Heart right ventricle (tissue), 16 donors: ENCODE results near the gene NIN. TPM values are rescaled to one million over a fixed set of nuclear protein-coding genes. Genes with fewer than 3 reads are reported as not detected.
A peak's percentile ranks its signal among the peaks of the same experiment; 100 is the strongest.

Source experiments
- ATAC-seq, 8 donors: fragments of 200-7000 bp; cut with Tn5 transposase; one replicate each; pipeline ENCODE4 v1.9.1; 2020; ENCODE audit warnings: mild to moderate bottlenecking in 8 of 8, moderate library complexity in 8 of 8, moderate number of reproducible peaks in 1 of 8
- DNase-seq, 2 donors: peaks; one replicate each; pipeline ENCODE4 v3.0.0-alpha.2; 2020
- H3K27ac ChIP-seq, 10 donors: fragments of 200-600 bp; sonication (generic) in 2 of 10; one replicate each; pipeline versions ENCODE4 v1.5.0 to v1.8.0; 2020 to 2022; ENCODE audit warnings: mild to moderate bottlenecking in 3 of 10
- H3K27me3 ChIP-seq, 7 donors: fragments of 200-600 bp; one replicate each; pipeline ENCODE4 v1.8.0; 2021 to 2022; ENCODE audit warnings: mild to moderate bottlenecking in 2 of 7
- H3K36me3 ChIP-seq, 9 donors: fragments of 200-600 bp; sonication (generic) in 1 of 9; one replicate each; pipeline versions ENCODE4 v1.5.0 to v1.8.0; 2020 to 2022; ENCODE audit warnings: mild to moderate bottlenecking in 2 of 9
- H3K4me1 ChIP-seq, 9 donors: fragments of 200-600 bp; sonication (generic) in 1 of 9; one replicate each; pipeline versions ENCODE4 v1.5.0 to v1.8.0; 2020 to 2022; ENCODE audit warnings: mild to moderate bottlenecking in 4 of 9
- H3K4me3 ChIP-seq, 10 donors: fragments of 200-600 bp; sonication (generic) in 2 of 10; one replicate each; pipeline versions ENCODE4 v1.5.0 to v1.8.0; 2020 to 2022; ENCODE audit warnings: mild to moderate bottlenecking in 7 of 10, moderate library complexity in 2 of 10
- H3K9me3 ChIP-seq, 11 donors: fragments of 200-600 bp in 10 of 11; sonication (generic) in 2 of 11; one replicate each; pipeline versions ENCODE4 v1.5.0 to v1.8.0; 2013 to 2022; ENCODE audit warnings: mild to moderate bottlenecking in 2 of 11, control low read depth in 1 of 11, moderate library complexity in 1 of 11
- CTCF ChIP-seq, 9 donors: fragments of 200-600 bp; sonication (generic) in 2 of 9; IDR thresholded peaks; one replicate each; pipeline versions ENCODE4 v1.5.0 to v1.8.0; 2021 to 2022; ENCODE audit warnings: antibody characterized with exemption in 9 of 9, mild to moderate bottlenecking in 5 of 9, moderate library complexity in 1 of 9
- WGBS, 2 donors: extraction: QIAGEN DNeasy Blood & Tissue Kit; methylation state at CpG; one replicate each; pipeline ENCODE4 v1.1.7; 2013; ENCODE audit warnings: inconsistent platforms in 1 of 2; 5-methylcytosine and 5-hydroxymethylcytosine counted together
- intact Hi-C, 10 donors: fragments of 100-400 bp; cut with DNase I; formaldehyde crosslinking; loops; one replicate each; pipeline versions ENCODE4 v1.11.1 to v1.14.2; 2022
- polyA plus RNA-seq, 2 donors: library from polyadenylated mRNA; stranded (reverse); fragments of 200-250 nt; gene quantifications; one replicate each; pipeline ENCODE4 v1.2.3, GENCODE V29; 2013
- total RNA-seq, 10 donors: library from RNA; stranded (reverse); fragmentation: NEBNext Ultra II Directional in 3 of 10; extraction: Animal tissue kit (Norgen Biotek cat#: 25700) in 3 of 10; gene quantifications; one replicate each; pipeline versions ENCODE4 v1.2.1 to v1.2.4, GENCODE V29; 2021 to 2023
- donor health status: Arrhythmogenic right ventricular cardiomyopathy.
- donor health status: ischemic (EF 13 %, LVEDD 7.1; RV severe dilation, severe dysfunction).
- donor health status: healthy with polysubstance abuse.
- donor health status: DM: no; HTN: yes; CAD: no.
- donor health status: DM: no; HTN: no; CAD: no.
- donor health status: ischemic (EF 25% LVEDD 6.9; RV normal size, moderate dysfunction).
- donor health status: ischemic (EF 25% LVEDD 5.7; RV mildly dilated, moderate dysfunction).
- donor health status: healthy.
- donor health status: DM: yes; HTN: yes; CAD: no.
- donor health status: Ischemic cardiomyopathy.
- donor health status: ischemic (EF 35%, LVEDD 5.7; RV mildly dilated, moderate dysfunction).
- donor health status: nonischemic (EF 11% LVEDD 7.7; RV severe dilation, severe dysfunction).
- donor health status: DM: yes; HTN: yes; CAD: no.
- donor health status: PGD.
- donor health status: ischemic (EF 29% LVEDD 5.4; RV normal size, mild dysfunction).
- donor health status: nonischemic (EF 23%, LVEDD 6.1; RV moderate dilation, normal function).

The NIN gene
- total and polyA plus RNA-seq, 12 donors, result 4.0 to 38.7 (median 25.1) TPM

- Histone ChIP-seq H3K27ac (no peak within 1 kb of the TSS), H3K9me3 (no peaks in the 10 kb centered on the region), H3K36me3 (no peaks in the 10 kb centered on the region), H3K4me1 (peaks cover 0 to 17% (median 0%) of the 10 kb centered on the region in 9 donors), H3K27me3 (peaks cover 9 to 52% (median 38%) of the 10 kb centered on the region in 7 donors), H3K4me3 (peak within 1 kb of the TSS in 8 of 10 donors; percentile 8 to 39 (median 21))
- 9 to 13% methylated on average over 40 to 63 of the region's 63 CpGs for WGBS, 2 donors
- no peak for TF ChIP-seq CTCF (IDR thresholded peaks at IDR 0.05)
- DNase-seq, result no peak
- intact Hi-C loops, result no loop called here
- ATAC-seq, result peak in 1 of 8 donors; percentile 69
These were observed 41.2 kb upstream of the NIN start, which contains the start of gene ABHD12B for GRCh38 chr14:50871914-50872732. TSS of gene ABHD12B (plus strand) at chr14:50872053. CDS start at chr14:50872175, 122 bp downstream.

- H3K9me3 ChIP-seq, result no peaks in the 10 kb centered on the region
- no peak for DNase-seq
- peaks cover 0 to 21% (median 0%) of the 10 kb centered on the region in 9 donors for H3K4me1 ChIP-seq
- H3K27me3 ChIP-seq, result peaks cover 9 to 48% (median 38%) of the 10 kb centered on the region in 7 donors
- H3K36me3 ChIP-seq, result no peaks in the 10 kb centered on the region
- TF ChIP-seq CTCF (IDR thresholded peaks at IDR 0.05), result no peak
- intact Hi-C loops, result no loop called here
- ATAC-seq, result no peak
- H3K27ac ChIP-seq, result no peak overlapping the region
- 91 to 93% methylated on average over 5 of the region's 5 CpGs for WGBS, 2 donors
- no peak overlapping the region for H3K4me3 ChIP-seq
These were observed 40.3 kb upstream of the NIN start for GRCh38 chr14:50871228-50871627.

- 50 to 54% methylated on average over 11 of the region's 11 CpGs for whole genome bisulfite sequencing, 2 donors
- no peak for TF ChIP-seq CTCF (IDR thresholded peaks at IDR 0.05)
- no peak for ATAC-seq
These were observed 34.6 kb upstream of the NIN start for GRCh38 chr14:50865391-50866076.

GRCh38 chr14:50864946-50865345 lies 34.0 kb upstream of the NIN start:
- no peak for TF ChIP-seq CTCF (IDR thresholded peaks at IDR 0.05)
- peaks cover 0 to 14% (median 0%) of the 10 kb centered on the region in 9 donors for H3K4me1 ChIP-seq
- peaks cover 0 to 12% (median 0%) of the 10 kb centered on the region in 7 donors for H3K27me3 ChIP-seq
- 85 to 88% methylated on average over 5 of the region's 5 CpGs for WGBS, 2 donors
- ATAC-seq, result no peak
- no peaks in the 10 kb centered on the region for H3K36me3 ChIP-seq
- intact Hi-C loops, result loop anchor here in 8 of 10 donors (5.0 to 10.0 kb wide), 6 partner anchors 73 to 263 kb away; no protein-coding TSS in a partner anchor
- no peaks in the 10 kb centered on the region for H3K9me3 ChIP-seq
- no peak overlapping the region for H3K4me3 ChIP-seq
- no peak for DNase-seq
- H3K27ac ChIP-seq, result no peak overlapping the region

More at GRCh38 chr14:50865391-50866076, 34.6 kb upstream of the NIN start:
- Histone ChIP-seq H3K9me3 (no peaks in the 10 kb centered on the region), H3K27me3 (peaks cover 0 to 17% (median 6%) of the 10 kb centered on the region in 7 donors), H3K27ac (peak overlapping the region in 1 of 10 donors; percentile 56), H3K36me3 (no peaks in the 10 kb centered on the region), H3K4me1 (peaks cover 0 to 14% (median 0%) of the 10 kb centered on the region in 9 donors), H3K4me3 (no peak overlapping the region)
- no peak for DNase-seq
- intact Hi-C loops, result loop anchor here in 5 of 10 donors (10.0 kb wide), 2 partner anchors 81 to 261 kb away; no protein-coding TSS in a partner anchor
